ENCODE data around the gene PSMD7.

PSMD7 gene

GRCh38 chr16:74277974-74278373 lies 18.6 kb upstream of the PSMD7 start:
- CTCF ChIA-PET: no interaction called here
- no peak for TF ChIP-seq CTCF (IDR thresholded peaks at IDR 0.05; ENCODE audit: insufficient read depth, low read length, missing control alignments)
- POLR2A ChIA-PET: no interaction called here

GRCh38 chr16:74279266-74279665 lies 17.3 kb upstream of the PSMD7 start:
- ChIA-PET CTCF (no interaction called here), POLR2A (no interaction called here)
- TF ChIP-seq CTCF (IDR thresholded peaks at IDR 0.05; ENCODE audit: insufficient read depth, low read length, missing control alignments): no peak
- no peak overlapping the region for H3K4me3 ChIP-seq (ENCODE audit: low read depth, low read length)
- no peak for DNase-seq (ENCODE audit: low read depth, low spot score)

More at GRCh38 chr16:74277974-74278373, 18.6 kb upstream of the PSMD7 start:
- H3K4me3 ChIP-seq (ENCODE audit: low read depth, low read length): no peak overlapping the region
- DNase-seq (ENCODE audit: low read depth, low spot score): no peak

GRCh38 chr16:74279805-74280204 lies 16.8 kb upstream of the PSMD7 start:
- no peak overlapping the region for H3K4me3 ChIP-seq (ENCODE audit: low read depth, low read length)
- no peak for DNase-seq (ENCODE audit: low read depth, low spot score)
- ChIA-PET CTCF (no interaction called here), POLR2A (no interaction called here)
- TF ChIP-seq CTCF (IDR thresholded peaks at IDR 0.05; ENCODE audit: insufficient read depth, low read length, missing control alignments): no peak

GRCh38 chr16:74280448-74280847 lies 16.2 kb upstream of the PSMD7 start:
- no peak overlapping the region for H3K4me3 ChIP-seq (ENCODE audit: low read depth, low read length)
- no peak for TF ChIP-seq CTCF (IDR thresholded peaks at IDR 0.05; ENCODE audit: insufficient read depth, low read length, missing control alignments)
- POLR2A ChIA-PET: no interaction called here
- CTCF ChIA-PET: no interaction called here
- DNase-seq (ENCODE audit: low read depth, low spot score): no peak

- POLR2A ChIA-PET: no interaction called here
- CTCF ChIA-PET: no interaction called here
- H3K4me3 ChIP-seq (ENCODE audit: low read depth, low read length): no peak overlapping the region
- no peak for DNase-seq (ENCODE audit: low read depth, low spot score)
- TF ChIP-seq CTCF (IDR thresholded peaks at IDR 0.05; ENCODE audit: insufficient read depth, low read length, missing control alignments): no peak
These were observed 15.3 kb upstream of the PSMD7 start for GRCh38 chr16:74281300-74281699.

GRCh38 chr16:74283716-74284115 lies 12.9 kb upstream of the PSMD7 start:
- no peak overlapping the region for H3K4me3 ChIP-seq (ENCODE audit: low read depth, low read length)
- CTCF ChIA-PET: no interaction called here
- DNase-seq (ENCODE audit: low read depth, low spot score): no peak
- POLR2A ChIA-PET: no interaction called here
- no peak for TF ChIP-seq CTCF (IDR thresholded peaks at IDR 0.05; ENCODE audit: insufficient read depth, low read length, missing control alignments)
